Stimulated activated CD4-positive, alpha-beta T cell treated with anti-CD3 and anti-CD28 coated beads, Interleukin-4, amount 100 ng/mL, for 24 hours (primary cell): ENCODE measurements around the gene MEI1.

Experiments used
- DNase-seq: peaks from one replicate; pipeline ENCODE4 v3.0.0-alpha.2; 2020

MEI1 gene

GRCh38 chr22:41752011-41752970 lies 53.0 kb downstream of the MEI1 start:
- DNase-seq = no peak

GRCh38 chr22:41753984-41754383 lies 54.7 kb downstream of the MEI1 start:
- no peak for DNase-seq

- no peak for DNase-seq
Observed at GRCh38 chr22:41757502-41757901, 58.2 kb downstream of the MEI1 start.

GRCh38 chr22:41758231-41758630 lies 58.9 kb downstream of the MEI1 start:
- DNase-seq = no peak

GRCh38 chr22:41762980-41763779 lies 63.9 kb downstream of the MEI1 start:
- DNase-seq = peak; percentile 20

- DNase-seq = no peak
Observed at GRCh38 chr22:41766476-41766875, 67.2 kb downstream of the MEI1 start.

GRCh38 chr22:41768430-41768829 lies 69.1 kb downstream of the MEI1 start:
- no peak for DNase-seq

GRCh38 chr22:41770715-41771468 lies 71.6 kb downstream of the MEI1 start:
- no peak for DNase-seq

- DNase-seq = no peak
Observed at GRCh38 chr22:41772198-41772597, 72.9 kb downstream of the MEI1 start.

- no peak for DNase-seq
Observed at GRCh38 chr22:41772645-41773044, 73.3 kb downstream of the MEI1 start.

- no peak for DNase-seq
Observed at GRCh38 chr22:41775338-41775737, 76.0 kb downstream of the MEI1 start.

GRCh38 chr22:41775976-41776375 lies 76.7 kb downstream of the MEI1 start:
- no peak for DNase-seq

- no peak for DNase-seq
Observed at GRCh38 chr22:41776381-41776780, 77.1 kb downstream of the MEI1 start.

- DNase-seq = no peak
Observed at GRCh38 chr22:41777749-41778425, 78.6 kb downstream of the MEI1 start.

- peak; percentile 36 for DNase-seq
Observed at GRCh38 chr22:41779929-41780505, 80.7 kb downstream of the MEI1 start.

- peak; percentile 91 for DNase-seq
Observed at GRCh38 chr22:41780746-41781505, 81.6 kb downstream of the MEI1 start.

- no peak for DNase-seq
Observed at GRCh38 chr22:41781507-41781906, 82.2 kb downstream of the MEI1 start.

- DNase-seq = peak; percentile 26
Observed at GRCh38 chr22:41782316-41782715, 83.0 kb downstream of the MEI1 start.

GRCh38 chr22:41782751-41783150 lies 83.4 kb downstream of the MEI1 start:
- DNase-seq = no peak

- no peak for DNase-seq
Observed at GRCh38 chr22:41787331-41787730, 88.0 kb downstream of the MEI1 start.

- no peak for DNase-seq
Observed at GRCh38 chr22:41793871-41794270, 94.6 kb downstream of the MEI1 start.
